Inflammatory macrophage (primary cell): ENCODE results near the gene PHF8.

Source experiments
- DNase-seq, 2 donors: peaks; one replicate each; pipeline ENCODE4 v3.0.0-alpha.2; 2020 to 2022

PHF8 gene

GRCh38 chrX:54012830-54013500 is 31.3 kb downstream of the PHF8 start:
- no peak for DNase-seq

- no peak for DNase-seq
Measured at GRCh38 chrX:54007682-54008081, 36.6 kb downstream of the PHF8 start.

- DNase-seq: no peak
Measured at GRCh38 chrX:53997724-53998123, 46.5 kb downstream of the PHF8 start.

- no peak for DNase-seq
Measured at GRCh38 chrX:53992589-53992988, 51.7 kb downstream of the PHF8 start.

GRCh38 chrX:53990171-53990570 is 54.1 kb downstream of the PHF8 start:
- DNase-seq: no peak

GRCh38 chrX:53984895-53985294 is 59.4 kb downstream of the PHF8 start:
- no peak for DNase-seq

- DNase-seq: no peak
Measured at GRCh38 chrX:53974529-53974928, 69.7 kb downstream of the PHF8 start.

GRCh38 chrX:53969540-53969939 is 74.7 kb downstream of the PHF8 start:
- DNase-seq: no peak

- no peak for DNase-seq
Measured at GRCh38 chrX:53950130-53950733, 94.0 kb downstream of the PHF8 start.

GRCh38 chrX:53940180-53940579 is 104.1 kb downstream of the PHF8 start:
- DNase-seq: no peak

- peak; percentile 43 to 60 for DNase-seq
Measured at GRCh38 chrX:53939127-53939526, 105.1 kb downstream of the PHF8 start.

- DNase-seq: no peak
Measured at GRCh38 chrX:53930515-53931380, 113.5 kb downstream of the PHF8 start.

GRCh38 chrX:53926030-53926429 is 118.2 kb downstream of the PHF8 start:
- no peak for DNase-seq

GRCh38 chrX:53918702-53919101 is 125.6 kb downstream of the PHF8 start:
- DNase-seq: no peak

- no peak for DNase-seq
Measured at GRCh38 chrX:53900623-53901022, 143.7 kb downstream of the PHF8 start.

GRCh38 chrX:53895270-53895669 is 149.0 kb downstream of the PHF8 start:
- no peak for DNase-seq
